PC-9 (cell line): ENCODE data around the gene ABCA6. TPM values are rescaled to one million over a fixed set of nuclear protein-coding genes. Genes with fewer than 3 reads are reported as not detected.

ENCODE experiments used
- BruUV-seq: library from RNA; stranded (reverse); fragments of 400-500 nt; replicated peaks from 2 replicates; lab custom pipeline; 2021; lab: Mats Ljungman, UMichigan
- CTCF ChIA-PET: fragments of 300-600 bp; sonication (Branson Sonifier 250); formaldehyde crosslinking; loops from one replicate; lab custom pipeline; 2022; ENCODE audit warnings: antibody characterized with exemption; lab: Charles Lee
- POLR2A ChIA-PET: fragments of 300-600 bp; sonication (Branson Sonifier 250); formaldehyde crosslinking; loops from one replicate; lab custom pipeline; 2022; ENCODE audit warnings: antibody characterized with exemption; ENCODE audit not compliant: unreplicated experiment; lab: Charles Lee
- DNase-seq, 2 experiments: peaks; one replicate each; pipeline versions ENCODE4 v3.0.0 to v3.0.0-alpha.2; 2015 to 2022; ENCODE audit warnings: mixed read lengths in 1 of 2
- H2AFZ ChIP-seq: fragments of 200-600 bp; sonication (generic); 2 replicates; pipeline ENCODE4 v1.8.1; 2017; ENCODE audit warnings: antibody characterized with exemption
- H3F3A ChIP-seq: fragments of 200-600 bp; sonication (generic); 2 replicates; pipeline ENCODE4 v1.8.1; 2017; ENCODE audit warnings: antibody characterized with exemption, mild to moderate bottlenecking, low read depth; ENCODE audit not compliant: insufficient read depth
- H3K27ac ChIP-seq: fragments of 200-600 bp; sonication (generic); 2 replicates; pipeline ENCODE4 v1.6.1; 2016; ENCODE audit warnings: mixed run types
- H3K27me3 ChIP-seq: fragments of 200-600 bp; sonication (generic); 2 replicates; pipeline ENCODE4 v1.6.1; 2016; ENCODE audit warnings: low read depth, mixed run types; ENCODE audit not compliant: insufficient read depth
- H3K36me3 ChIP-seq: fragments of 200-600 bp; sonication (generic); 2 replicates; pipeline ENCODE4 v1.6.1; 2016; ENCODE audit warnings: low read depth, mixed run types
- H3K4me1 ChIP-seq: fragments of 200-600 bp; sonication (generic); replicated peaks from 2 replicates; pipeline ENCODE4 v1.6.1; 2016; ENCODE audit warnings: mixed run types; ENCODE audit not compliant: insufficient read depth
- H3K4me2 ChIP-seq: fragments of 200-600 bp; sonication (generic); 2 replicates; pipeline ENCODE4 v1.6.1; 2017; ENCODE audit warnings: mixed run types
- H3K4me3 ChIP-seq: fragments of 200-600 bp; sonication (generic); 2 replicates; pipeline ENCODE4 v1.6.1; 2016; ENCODE audit warnings: mixed run types
- H3K79me2 ChIP-seq: fragments of 200-600 bp; sonication (generic); 2 replicates; pipeline ENCODE4 v1.6.1; 2017; ENCODE audit warnings: low read depth, mixed run types
- H3K9me2 ChIP-seq: fragments of 200-600 bp; sonication (generic); 2 replicates; pipeline ENCODE4 v1.8.1; 2017; ENCODE audit warnings: mild to moderate bottlenecking; ENCODE audit not compliant: insufficient read depth
- H3K9me3 ChIP-seq: fragments of 200-600 bp; sonication (generic); 2 replicates; pipeline ENCODE4 v1.8.1; 2016; ENCODE audit warnings: low read depth; ENCODE audit not compliant: insufficient read depth
- H4K20me1 ChIP-seq: fragments of 200-600 bp; sonication (generic); 2 replicates; pipeline ENCODE4 v1.8.1; 2017; ENCODE audit not compliant: insufficient read depth
- EZH2 ChIP-seq: fragments of 200-600 bp; sonication (generic); IDR thresholded peaks from 2 replicates; pipeline ENCODE4 v1.8.0; 2017; ENCODE audit warnings: antibody characterized with exemption, low read depth
- intact Hi-C: fragments of 100-400 bp; cut with micrococcal nuclease; formaldehyde crosslinking; loops from one replicate; pipeline ENCODE4 v1.10.0; 2022; ENCODE audit not compliant: unreplicated experiment
- total RNA-seq: library from RNA; stranded (reverse); gene quantifications from 2 replicates; pipeline ENCODE4 v1.2.3, GENCODE V29; 2021
- TF ChIP-seq, protein P1 (sequence below): fragments of 200-600 bp; sonication (generic); conservative IDR thresholded peaks from 2 replicates; pipeline ENCODE4 v1.6.1; 2017; ENCODE audit warnings: mixed run types, antibody characterized with exemption, mild to moderate bottlenecking, moderate library complexity

Gene ABCA6
- total RNA-seq, 1 experiment from 2014 or later: not detected

DNA sequence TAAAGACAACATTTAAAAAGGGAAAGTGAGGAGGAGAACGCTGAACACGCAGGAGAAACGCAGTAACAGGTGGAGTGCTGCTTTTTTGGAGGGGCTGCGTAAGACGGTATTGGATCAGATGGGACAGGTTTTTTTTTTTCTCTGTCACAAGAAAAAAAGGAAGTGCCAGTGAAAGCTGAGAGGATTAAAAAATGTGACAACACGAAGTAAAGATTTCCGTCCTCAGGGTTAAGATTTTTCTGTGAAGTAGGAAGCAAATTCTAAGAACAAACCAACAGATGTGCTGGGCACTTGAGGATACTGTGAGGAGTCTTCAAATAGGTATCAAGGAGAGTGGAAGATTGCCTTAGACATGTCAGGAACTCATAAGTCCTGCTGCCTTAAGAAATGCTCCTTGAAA is 75.2 kb downstream of the ABCA6 start:
- no peak for DNase-seq
- no peaks in the 10 kb centered on the region for H3K27me3 ChIP-seq
- peaks cover 5% of the 10 kb centered on the region; the same call in 1 of the 2 replicates for H3K4me1 ChIP-seq
- H3K9me3 ChIP-seq: no peaks in the 10 kb centered on the region
- no peaks in the 10 kb centered on the region for H3F3A ChIP-seq
- POLR2A ChIA-PET: no interaction called here
- intact Hi-C loops: no loop called here
- no peaks in the 10 kb centered on the region for H3K9me2 ChIP-seq
- TF ChIP-seq, protein P1, sequence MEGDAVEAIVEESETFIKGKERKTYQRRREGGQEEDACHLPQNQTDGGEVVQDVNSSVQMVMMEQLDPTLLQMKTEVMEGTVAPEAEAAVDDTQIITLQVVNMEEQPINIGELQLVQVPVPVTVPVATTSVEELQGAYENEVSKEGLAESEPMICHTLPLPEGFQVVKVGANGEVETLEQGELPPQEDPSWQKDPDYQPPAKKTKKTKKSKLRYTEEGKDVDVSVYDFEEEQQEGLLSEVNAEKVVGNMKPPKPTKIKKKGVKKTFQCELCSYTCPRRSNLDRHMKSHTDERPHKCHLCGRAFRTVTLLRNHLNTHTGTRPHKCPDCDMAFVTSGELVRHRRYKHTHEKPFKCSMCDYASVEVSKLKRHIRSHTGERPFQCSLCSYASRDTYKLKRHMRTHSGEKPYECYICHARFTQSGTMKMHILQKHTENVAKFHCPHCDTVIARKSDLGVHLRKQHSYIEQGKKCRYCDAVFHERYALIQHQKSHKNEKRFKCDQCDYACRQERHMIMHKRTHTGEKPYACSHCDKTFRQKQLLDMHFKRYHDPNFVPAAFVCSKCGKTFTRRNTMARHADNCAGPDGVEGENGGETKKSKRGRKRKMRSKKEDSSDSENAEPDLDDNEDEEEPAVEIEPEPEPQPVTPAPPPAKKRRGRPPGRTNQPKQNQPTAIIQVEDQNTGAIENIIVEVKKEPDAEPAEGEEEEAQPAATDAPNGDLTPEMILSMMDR: no peak
- no peak for TF ChIP-seq EZH2
- H4K20me1 ChIP-seq: no peaks in the 10 kb centered on the region
- H2AFZ ChIP-seq: no peak overlapping the region
- no peaks in the 10 kb centered on the region for H3K79me2 ChIP-seq
- no peaks in the 10 kb centered on the region for H3K36me3 ChIP-seq
- BruUV-seq: no TSS peak
- H3K4me3 ChIP-seq: no peak overlapping the region
- no peak overlapping the region for H3K4me2 ChIP-seq
- H3K27ac ChIP-seq: no peak overlapping the region
- CTCF ChIA-PET: no interaction called here

DNA sequence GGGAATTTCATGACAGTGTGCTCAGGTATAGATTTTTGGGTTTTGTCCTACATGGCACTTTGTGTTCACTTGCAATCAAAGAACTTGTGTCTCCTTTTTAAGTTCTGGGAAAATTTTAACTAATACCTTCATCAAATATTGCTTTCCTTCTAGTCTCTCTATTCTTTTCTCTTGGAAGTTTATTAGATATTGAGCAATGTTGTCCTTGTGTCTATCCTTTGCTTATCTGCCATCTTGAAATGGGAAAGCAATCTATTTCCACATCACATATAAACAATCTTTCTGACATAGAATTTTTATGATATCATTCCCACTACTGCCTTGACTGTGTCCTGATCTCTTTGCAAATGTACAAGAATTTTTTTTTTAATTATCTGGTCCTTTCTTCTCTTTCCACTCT is 76.6 kb downstream of the ABCA6 start:
- no peaks in the 10 kb centered on the region for H3K79me2 ChIP-seq
- no peak overlapping the region for H3K27ac ChIP-seq
- no peak for DNase-seq
- ChIA-PET CTCF (no interaction called here), POLR2A (no interaction called here)
- H3K27me3 ChIP-seq: no peaks in the 10 kb centered on the region
- H3K9me3 ChIP-seq: no peaks in the 10 kb centered on the region
- H3K4me3 ChIP-seq: no peak overlapping the region
- BruUV-seq: no TSS peak
- no peaks in the 10 kb centered on the region for H4K20me1 ChIP-seq
- H3K4me1 ChIP-seq: no peaks in the 10 kb centered on the region
- intact Hi-C loops: no loop called here
- no peaks in the 10 kb centered on the region for H3K36me3 ChIP-seq
- no peaks in the 10 kb centered on the region for H3K9me2 ChIP-seq
- no peak overlapping the region for H3K4me2 ChIP-seq
- H3F3A ChIP-seq: no peaks in the 10 kb centered on the region
- no peak overlapping the region for H2AFZ ChIP-seq
- TF ChIP-seq, protein P1: no peak
- TF ChIP-seq EZH2: no peak

DNA sequence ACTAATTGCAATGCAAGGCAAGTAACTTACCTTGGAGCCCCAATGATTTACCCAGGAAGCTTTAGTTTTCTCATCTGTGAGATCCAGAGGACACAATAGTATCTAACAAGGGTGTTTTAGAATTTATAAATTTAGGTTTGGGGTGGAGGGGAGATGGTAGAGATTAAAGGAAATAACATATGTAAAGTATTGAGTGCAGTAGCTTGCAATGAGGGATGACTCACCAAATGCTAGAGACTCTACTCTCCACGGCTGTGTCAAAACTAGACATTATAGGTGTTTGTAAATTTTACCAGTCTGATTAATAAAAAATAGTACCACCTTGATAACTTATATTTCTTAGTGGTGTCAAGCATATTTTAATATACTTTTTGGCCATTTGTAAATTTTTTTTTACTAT is 77.2 kb downstream of the ABCA6 start:
- DNase-seq: no peak
- BruUV-seq: no TSS peak
- Histone ChIP-seq H3F3A (no peaks in the 10 kb centered on the region), H3K4me2 (no peak overlapping the region), H3K27me3 (no peaks in the 10 kb centered on the region), H3K9me3 (no peaks in the 10 kb centered on the region), H3K27ac (no peak overlapping the region), H4K20me1 (no peaks in the 10 kb centered on the region), H3K36me3 (no peaks in the 10 kb centered on the region), H3K4me3 (no peak overlapping the region), H3K79me2 (no peaks in the 10 kb centered on the region), H3K9me2 (no peaks in the 10 kb centered on the region), H3K4me1 (no peaks in the 10 kb centered on the region), H2AFZ (no peak overlapping the region)
- TF ChIP-seq EZH2: no peak
- TF ChIP-seq, protein P1: no peak
- ChIA-PET POLR2A (no interaction called here), CTCF (no interaction called here)
- intact Hi-C loops: no loop called here
